Neural cell (in vitro differentiated cells): ENCODE results near the gene FHIT. TPM values are rescaled to one million over a fixed set of nuclear protein-coding genes. Genes with fewer than 3 reads are reported as not detected.

ENCODE experiments used
- H2AFZ ChIP-seq: fragments of 200-600, 300-800 bp; sonication (generic), shearing (Covaris generic); 2 replicates; pipeline ENCODE4 v1.6.0; 2014; ENCODE audit warnings: low read depth, mild to moderate bottlenecking, antibody characterized with exemption, low read length, moderate library complexity
- H3F3A ChIP-seq: fragments of 200-600 bp; shearing (Covaris generic); 2 replicates; pipeline ENCODE4 v1.6.1; 2016; ENCODE audit warnings: mild to moderate bottlenecking, moderate library complexity, mixed read lengths, antibody characterized with exemption, low read length; ENCODE audit not compliant: insufficient read depth, poor library complexity, severe bottlenecking
- H3K27ac ChIP-seq: fragments of 200-600, 300-800 bp; sonication (generic), shearing (Covaris generic); 2 replicates; pipeline ENCODE4 v1.5.1; 2014; ENCODE audit warnings: mild to moderate bottlenecking, low read length, moderate library complexity
- H3K27me3 ChIP-seq: fragments of 300-800, 200-600 bp; sonication (generic), shearing (Covaris generic); 2 replicates; pipeline ENCODE4 v1.6.0; 2014; ENCODE audit warnings: mild to moderate bottlenecking, low read depth, low read length, moderate library complexity; ENCODE audit not compliant: insufficient read depth
- H3K36me3 ChIP-seq: fragments of 300-800, 200-600 bp; sonication (generic), shearing (Covaris generic); 2 replicates; pipeline ENCODE4 v1.5.1; 2014; ENCODE audit warnings: mild to moderate bottlenecking, antibody characterized with exemption, low read length, moderate library complexity; ENCODE audit not compliant: insufficient read depth
- H3K4me2 ChIP-seq: fragments of 300-800, 200-600 bp; sonication (generic), shearing (Covaris generic); 2 replicates; pipeline ENCODE4 v1.6.0; 2014; ENCODE audit warnings: mild to moderate bottlenecking, low read length
- H3K4me3 ChIP-seq: fragments of 300-800, 200-600 bp; sonication (generic), shearing (Covaris generic); 2 replicates; pipeline ENCODE4 v1.5.1; 2014; ENCODE audit warnings: mild to moderate bottlenecking, low read length, moderate library complexity
- H3K79me2 ChIP-seq: fragments of 200-600 bp; shearing (Covaris generic); replicated peaks from 2 replicates; pipeline ENCODE4 v1.6.0; 2014; ENCODE audit warnings: mild to moderate bottlenecking, low read length, moderate library complexity; ENCODE audit not compliant: insufficient read depth
- H3K9ac ChIP-seq: fragments of 300-800, 200-600 bp; sonication (generic), shearing (Covaris generic); 2 replicates; pipeline ENCODE4 v1.6.1; 2016; ENCODE audit warnings: mild to moderate bottlenecking, low read length, mixed read lengths
- H3K9me2 ChIP-seq: fragments of 200-600 bp; shearing (Covaris generic); 2 replicates; pipeline ENCODE4 v1.6.1; 2016; ENCODE audit warnings: mild to moderate bottlenecking, low read length, mixed read lengths; ENCODE audit not compliant: insufficient read depth
- H3K9me3 ChIP-seq: fragments of 200-600, 300-800 bp; sonication (generic), shearing (Covaris generic); 2 replicates; pipeline ENCODE4 v1.6.1; 2016; ENCODE audit warnings: mild to moderate bottlenecking, mixed run types, low read length, moderate library complexity, mixed read lengths
- H4K20me1 ChIP-seq: fragments of 200-600 bp; shearing (Covaris generic); 2 replicates; pipeline ENCODE4 v1.6.1; 2016; ENCODE audit warnings: mild to moderate bottlenecking, mixed run types; ENCODE audit not compliant: insufficient read depth
- CTCF ChIP-seq: fragments of 450-650 bp; IDR thresholded peaks from 2 replicates; pipeline ENCODE4 v1.5.1; 2014; ENCODE audit warnings: antibody characterized with exemption, mild to moderate bottlenecking, moderate library complexity; ENCODE audit not compliant: poor library complexity, severe bottlenecking
- EP300 ChIP-seq: fragments of 450-650 bp; conservative IDR thresholded peaks from 2 replicates; pipeline ENCODE4 v1.6.1; 2014; ENCODE audit warnings: antibody characterized with exemption, mild to moderate bottlenecking, moderate library complexity; ENCODE audit not compliant: poor library complexity, severe bottlenecking
- EZH2 ChIP-seq: fragments of 200-600, 300-800 bp; shearing (Covaris generic), sonication (generic); IDR thresholded peaks from 2 replicates; pipeline ENCODE4 v1.6.1; 2014; ENCODE audit warnings: antibody characterized with exemption, low read length, borderline replicate concordance, mild to moderate bottlenecking; ENCODE audit not compliant: insufficient read depth, poor library complexity, severe bottlenecking
- MXI1 ChIP-seq: fragments of 450-650 bp; conservative IDR thresholded peaks from 2 replicates; pipeline ENCODE4 v1.6.1; 2014; ENCODE audit warnings: antibody characterized with exemption, mild to moderate bottlenecking; ENCODE audit not compliant: poor library complexity, severe bottlenecking
- POLR2AphosphoS5 ChIP-seq: IDR thresholded peaks from 2 replicates; pipeline ENCODE4 v1.6.1; 2012
- RAD21 ChIP-seq: fragments of 450-650 bp; conservative IDR thresholded peaks from 2 replicates; pipeline ENCODE4 v1.6.1; 2014; ENCODE audit warnings: antibody characterized with exemption, mild to moderate bottlenecking, moderate library complexity
- REST ChIP-seq: IDR thresholded peaks from 2 replicates; pipeline ENCODE4 v1.6.1; 2012; ENCODE audit warnings: borderline replicate concordance
- SMC3 ChIP-seq: fragments of 450-650 bp; conservative IDR thresholded peaks from 2 replicates; pipeline ENCODE4 v1.6.1; 2014; ENCODE audit warnings: antibody characterized with exemption, mild to moderate bottlenecking, moderate library complexity; ENCODE audit not compliant: poor library complexity
- TAF1 ChIP-seq: IDR thresholded peaks from 2 replicates; pipeline ENCODE4 v1.6.1; 2012; ENCODE audit warnings: low read depth
- polyA plus RNA-seq: library from polyadenylated mRNA; depleted of rRNA; stranded (reverse); fragments of >200 nt; gene quantifications from 2 replicates; pipeline ENCODE4 v1.2.3, GENCODE V29; 2014

Gene FHIT
- polyA plus RNA-seq, 1 donor from 2014 or later = not detected

DNA sequence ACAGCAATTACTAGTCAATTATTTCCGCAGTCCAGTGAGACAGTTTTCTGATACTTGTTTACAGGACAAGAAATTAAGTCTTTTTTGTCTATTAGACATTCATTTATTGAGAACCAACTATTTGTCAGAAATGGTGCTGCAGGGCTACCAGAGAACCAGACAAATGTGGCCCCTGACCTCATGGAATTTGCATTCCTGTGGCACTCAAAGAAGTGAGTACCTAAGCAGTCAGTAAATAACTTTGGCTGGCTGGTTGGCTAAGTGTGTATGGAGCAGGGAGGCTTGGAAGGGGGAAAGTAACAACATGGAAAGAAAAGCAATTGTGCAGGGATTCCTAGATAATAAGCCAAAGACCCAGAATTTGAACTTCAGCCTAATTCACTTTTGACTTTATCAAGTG, 1364.5 kb downstream of the FHIT start:
- H3K27me3 ChIP-seq = no peaks in the 10 kb centered on the region
- no peaks in the 10 kb centered on the region for H3K9me2 ChIP-seq
- TF ChIP-seq POLR2AphosphoS5 (no peak), TAF1 (no peak), SMC3 (no peak), EZH2 (no peak), RAD21 (no peak), CTCF (no peak), REST (no peak), MXI1 (no peak), EP300 (no peak)
- no peaks in the 10 kb centered on the region for H3K79me2 ChIP-seq
- no peak overlapping the region for H3K4me2 ChIP-seq
- no peaks in the 10 kb centered on the region for H3K9me3 ChIP-seq
- H3F3A ChIP-seq = no peaks in the 10 kb centered on the region
- no peak overlapping the region for H2AFZ ChIP-seq
- H3K36me3 ChIP-seq = no peaks in the 10 kb centered on the region
- no peak overlapping the region for H3K27ac ChIP-seq
- H3K4me3 ChIP-seq = no peak overlapping the region
- no peak overlapping the region for H3K9ac ChIP-seq
- H4K20me1 ChIP-seq = no peaks in the 10 kb centered on the region

- H3K9me2 ChIP-seq = no peaks in the 10 kb centered on the region
- no peak overlapping the region for H3K4me2 ChIP-seq
- H2AFZ ChIP-seq = no peak overlapping the region
- TF ChIP-seq POLR2AphosphoS5 (no peak), MXI1 (no peak), RAD21 (no peak), EP300 (no peak), TAF1 (no peak), REST (no peak), SMC3 (no peak)
- no peaks in the 10 kb centered on the region for H3K9me3 ChIP-seq
- H4K20me1 ChIP-seq = no peaks in the 10 kb centered on the region
- no peak overlapping the region for H3K27ac ChIP-seq
- no peaks in the 10 kb centered on the region for H3K36me3 ChIP-seq
- no peaks in the 10 kb centered on the region for H3K27me3 ChIP-seq
- H3K4me3 ChIP-seq = no peak overlapping the region
- H3F3A ChIP-seq = no peaks in the 10 kb centered on the region
- H3K79me2 ChIP-seq = no peaks in the 10 kb centered on the region
- no peak overlapping the region for H3K9ac ChIP-seq
Observed at GRCh38 chr3:59885899-59886400, 1365.3 kb downstream of the FHIT start.
